TTC549 (cell line): ENCODE data around the gene LASP1NB.

Experiments
- FAIRE-seq: peaks from 2 replicates; lab custom pipeline; 2012; peaks lifted over from hg19 to GRCh38; lab: Jason Lieb, UNC

The LASP1NB gene

GRCh38 chr17:38925263-38925995 lies at the start of gene LASP1NB:
TSS of gene LASP1NB (plus strand) at chr17:38925614.
- FAIRE-seq: no peak

DNA sequence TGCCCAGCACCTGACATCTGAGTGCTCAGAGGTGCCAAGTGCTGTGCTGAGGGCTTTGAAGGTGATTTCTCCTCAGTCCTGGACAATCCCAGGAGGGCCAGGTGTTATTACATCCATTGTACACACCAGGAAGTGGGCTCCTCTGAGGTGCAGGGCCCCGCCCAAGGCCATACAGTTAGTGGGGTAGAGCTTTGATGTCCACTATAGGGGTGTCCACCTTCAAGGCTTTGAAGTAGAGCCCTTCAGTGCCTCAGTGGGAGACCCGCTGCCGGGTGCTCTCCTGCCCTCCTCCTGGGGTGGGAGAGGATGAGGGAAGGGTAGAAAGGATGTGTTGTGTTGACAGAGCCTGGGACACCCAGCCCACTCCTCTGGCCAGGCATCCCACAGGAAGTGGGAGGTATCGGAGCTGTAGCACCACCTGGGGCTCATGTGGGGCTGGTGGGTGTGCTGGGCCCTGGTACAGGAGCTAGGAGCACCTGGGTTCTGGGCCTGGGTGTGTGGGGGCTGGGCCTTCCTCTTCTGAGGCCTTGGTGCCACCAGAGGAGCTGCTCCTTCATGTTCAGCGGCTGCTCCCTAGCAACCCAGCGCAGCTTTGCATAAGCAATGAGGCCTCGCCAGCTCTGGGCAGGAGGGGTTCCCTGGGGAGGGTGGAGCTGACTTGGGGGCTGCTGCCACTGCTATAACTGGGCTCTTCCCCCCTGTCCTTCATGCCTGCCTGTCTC lies 48.1 kb upstream of the LASP1NB start:
- FAIRE-seq: no peak

DNA sequence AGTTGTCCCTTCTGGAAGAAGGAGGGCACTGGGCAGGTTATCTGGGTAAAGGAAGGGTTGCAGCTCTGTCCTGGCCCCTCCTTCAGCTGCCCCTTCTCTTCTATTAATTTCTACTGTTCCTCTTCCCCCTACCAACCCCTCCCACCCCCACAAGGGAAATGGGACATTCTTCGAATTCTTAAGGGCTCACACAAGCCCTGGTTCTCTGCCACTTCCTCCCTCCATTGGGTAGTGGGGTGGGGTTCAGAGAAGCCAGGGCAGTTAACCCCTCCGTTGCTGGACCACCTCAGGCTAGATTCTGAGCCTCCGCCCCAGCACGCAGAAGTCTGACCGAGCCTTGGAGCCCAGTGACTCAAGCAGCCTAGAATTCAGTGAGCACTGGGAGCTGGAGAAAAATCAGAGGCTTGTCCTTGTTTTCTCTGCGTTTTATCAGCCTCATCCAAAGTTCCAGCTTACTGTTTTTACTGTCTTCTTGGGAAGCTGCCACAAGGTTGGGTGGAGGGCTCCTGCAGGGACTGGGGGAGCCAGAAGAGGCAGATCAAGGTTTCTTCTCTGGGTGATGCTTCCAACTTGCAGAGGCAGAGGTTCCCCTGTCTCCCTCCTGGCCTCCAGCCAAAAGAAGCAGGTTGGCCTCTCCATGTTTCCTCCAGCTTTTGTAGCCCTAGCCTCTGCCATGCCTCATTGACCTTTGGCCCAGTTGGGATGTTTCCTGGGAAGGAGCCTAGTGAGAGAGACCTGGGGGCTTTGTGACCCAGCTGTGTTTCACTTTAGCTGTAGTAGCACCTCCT lies 45.3 kb upstream of the LASP1NB start:
- FAIRE-seq: no peak

DNA sequence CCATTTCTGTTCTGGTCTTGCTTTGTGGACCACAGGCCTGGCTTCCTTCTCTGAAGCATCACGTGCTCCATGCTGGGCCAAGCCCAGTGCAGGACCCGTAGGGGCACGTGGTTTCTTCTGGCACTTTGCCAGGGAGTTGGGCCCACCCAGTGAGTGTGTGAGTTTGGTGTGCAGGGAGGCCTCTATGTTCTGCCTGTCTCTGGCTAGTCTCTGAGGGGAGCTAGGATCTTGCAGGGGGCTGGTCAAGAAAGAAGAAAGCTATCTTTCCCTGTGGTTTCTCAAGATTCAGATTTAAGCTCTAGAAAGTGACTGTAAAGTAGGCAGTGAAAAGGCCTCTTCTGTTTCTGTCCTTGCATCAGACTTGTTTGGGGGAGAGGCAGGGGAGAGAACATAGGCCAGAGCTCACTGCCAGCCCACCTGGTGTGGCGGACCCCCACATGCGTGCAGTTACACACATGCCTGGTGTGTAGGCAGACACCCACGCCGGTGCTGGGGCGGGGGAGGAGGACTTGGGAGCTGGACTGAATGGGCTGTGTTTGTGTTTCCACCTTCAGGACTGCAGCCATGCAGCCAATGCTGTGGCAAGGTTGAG lies 43.7 kb upstream of the LASP1NB start:
- no peak for FAIRE-seq

- no peak for FAIRE-seq
Observed at GRCh38 chr17:38882870-38883269, 42.5 kb upstream of the LASP1NB start.

GRCh38 chr17:38883592-38884526 lies 41.6 kb upstream of the LASP1NB start:
- no peak for FAIRE-seq

- no peak for FAIRE-seq
Observed at GRCh38 chr17:38885044-38885727, 40.2 kb upstream of the LASP1NB start.

DNA sequence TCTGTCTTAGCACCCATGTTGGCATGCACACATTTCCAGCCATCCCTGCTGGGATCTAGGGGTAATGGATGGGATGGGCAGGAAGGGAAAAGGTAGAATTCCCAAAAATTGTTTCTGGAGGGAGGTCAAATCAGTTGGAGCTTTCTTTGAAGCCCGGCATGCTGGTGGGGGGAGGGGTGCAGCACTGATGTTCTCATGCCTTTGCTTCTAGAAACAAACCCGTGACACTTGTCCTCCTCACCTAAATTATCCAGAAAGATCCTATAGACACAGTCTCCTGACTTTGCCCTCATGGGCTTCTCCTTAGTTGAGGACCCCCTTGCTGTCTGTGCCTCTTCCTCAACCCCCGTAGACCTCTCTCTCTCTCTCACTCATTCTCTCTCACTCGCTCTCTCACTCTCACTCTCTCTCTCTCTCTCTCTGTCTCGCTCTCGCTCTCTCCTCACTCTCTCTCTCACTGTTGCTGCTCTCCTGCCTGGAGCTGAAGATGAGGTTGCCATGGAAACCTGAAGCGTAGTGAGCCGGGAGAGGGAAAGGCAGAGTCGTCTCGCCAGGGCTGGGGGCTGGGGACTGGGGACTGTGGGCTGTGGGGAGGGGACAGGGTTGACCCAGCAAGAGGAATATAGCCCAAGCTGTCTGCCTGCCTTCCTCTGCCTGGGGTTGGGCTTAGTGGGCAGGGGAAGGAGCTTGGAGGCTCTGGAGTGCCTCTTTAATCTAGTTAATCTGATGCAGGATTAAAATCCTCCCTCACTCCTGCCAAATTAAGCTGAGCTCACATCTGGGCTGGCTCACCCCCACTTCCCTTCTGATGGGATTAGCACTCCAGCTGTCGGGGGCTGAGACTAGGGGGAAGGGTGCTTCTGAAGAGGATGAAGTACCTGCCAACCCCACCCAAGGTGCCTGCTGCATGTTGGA lies 39.4 kb upstream of the LASP1NB start:
- no peak for FAIRE-seq

DNA sequence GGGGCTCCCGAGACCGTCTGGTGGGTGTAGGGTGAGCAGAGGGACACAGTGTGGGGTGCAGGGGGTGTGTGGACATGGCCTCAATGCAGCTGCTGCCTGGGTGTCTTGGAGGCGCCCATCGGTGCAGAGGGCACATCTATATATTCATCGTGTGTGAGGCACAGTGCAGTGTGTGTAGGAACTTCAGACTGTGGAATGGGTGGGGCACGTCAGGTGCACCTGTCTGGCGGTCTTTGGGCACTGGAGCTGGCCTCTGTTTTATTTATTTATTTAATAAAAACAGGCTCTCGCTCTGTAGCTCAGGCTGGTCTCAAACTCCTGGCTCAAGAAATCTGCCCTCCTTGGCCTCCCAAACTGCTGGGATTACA lies 38.8 kb upstream of the LASP1NB start:
- no peak for FAIRE-seq

- FAIRE-seq: no peak
Observed at GRCh38 chr17:38888842-38889241, 36.6 kb upstream of the LASP1NB start.

DNA sequence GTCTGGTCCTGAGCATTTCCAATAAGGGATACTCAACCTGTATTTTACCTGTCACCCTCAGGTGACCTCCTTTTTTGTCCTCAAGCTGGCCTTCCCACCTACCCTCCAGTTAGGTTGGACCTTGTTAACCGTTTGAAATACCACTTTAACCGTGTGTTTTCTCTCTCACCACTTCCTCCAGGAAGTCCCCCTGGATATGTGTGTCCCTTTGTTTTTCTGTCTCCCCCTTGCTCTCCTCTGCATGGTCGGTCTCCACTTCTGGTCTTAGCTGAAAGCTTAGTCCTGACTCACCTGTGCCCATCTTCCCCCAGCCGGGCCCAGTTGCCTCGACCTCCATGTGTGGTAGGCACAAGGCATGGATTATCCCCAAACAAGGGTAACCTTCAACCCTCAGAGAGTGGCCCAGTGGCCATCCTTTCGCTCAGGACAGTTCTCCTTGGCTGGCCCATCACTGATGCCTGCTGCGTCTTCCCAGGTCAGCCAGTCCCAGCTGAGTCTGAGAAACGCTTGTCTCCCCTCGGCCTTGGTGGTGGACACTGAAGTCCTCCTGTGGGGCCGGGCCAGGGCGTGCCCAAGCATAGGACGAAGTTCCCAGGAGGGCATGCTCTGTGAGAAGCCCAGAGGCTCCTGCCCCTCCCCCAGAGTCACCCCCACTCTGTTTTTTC lies 35.5 kb upstream of the LASP1NB start:
- FAIRE-seq: no peak

DNA sequence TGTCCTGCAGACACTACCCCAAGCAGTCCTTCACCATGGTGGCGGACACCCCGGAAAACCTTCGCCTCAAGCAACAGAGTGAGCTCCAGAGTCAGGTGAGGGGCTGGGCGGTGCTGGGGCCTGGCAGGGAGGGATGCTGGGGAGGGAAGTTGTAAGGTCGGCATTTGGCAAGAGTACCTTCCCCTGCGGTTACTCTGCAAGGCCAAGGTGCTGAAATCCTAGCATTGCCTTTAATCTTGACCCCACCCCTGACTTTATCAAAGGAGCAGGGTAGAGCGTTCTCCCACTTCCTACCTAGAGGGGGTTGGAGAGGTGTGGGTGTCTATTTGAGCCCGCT lies 35.0 kb upstream of the LASP1NB start:
- no peak for FAIRE-seq

DNA sequence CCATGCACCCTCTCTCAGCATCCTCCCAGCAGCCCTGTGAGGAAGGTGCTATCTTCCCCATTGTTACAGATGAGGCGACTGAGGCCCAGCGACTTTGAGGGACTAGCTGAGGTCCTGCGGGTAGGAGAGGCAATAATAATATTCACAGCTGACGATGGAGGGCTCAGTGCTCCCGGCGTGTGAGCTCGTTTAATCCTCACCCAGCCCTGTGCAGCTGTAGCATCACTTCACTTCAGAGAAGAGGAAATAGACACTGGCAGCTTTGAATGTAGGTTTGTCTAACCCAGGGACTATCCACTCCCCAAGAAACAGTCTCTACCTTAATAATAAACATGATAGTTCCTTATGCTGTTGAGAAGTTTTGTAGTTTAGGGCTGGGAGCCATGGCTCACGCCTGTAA lies 34.0 kb upstream of the LASP1NB start:
- no peak for FAIRE-seq

- no peak for FAIRE-seq
Observed at GRCh38 chr17:38892083-38892482, 33.3 kb upstream of the LASP1NB start.

- no peak for FAIRE-seq
Observed at GRCh38 chr17:38892620-38893019, 32.8 kb upstream of the LASP1NB start.

DNA sequence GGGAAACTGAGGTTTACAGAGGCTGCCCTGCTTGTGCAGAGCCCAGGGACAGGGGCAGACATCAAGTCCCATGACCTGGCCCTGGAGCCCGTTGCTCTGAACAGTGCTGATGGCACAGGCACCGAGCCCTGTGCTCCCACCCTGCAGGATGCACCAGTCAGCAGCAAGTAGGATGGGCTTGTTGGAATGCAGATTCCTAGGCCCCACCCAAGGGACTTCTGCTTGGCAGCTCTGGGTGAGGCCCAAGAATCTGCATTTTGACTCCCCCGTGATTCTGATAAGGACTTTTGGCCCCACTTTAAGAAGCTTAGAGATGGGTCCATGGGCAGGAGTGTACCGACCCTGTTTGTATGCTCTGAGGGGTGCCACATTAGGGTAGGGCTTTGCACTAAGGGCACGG lies 32.3 kb upstream of the LASP1NB start:
- FAIRE-seq: no peak

- no peak for FAIRE-seq
Observed at GRCh38 chr17:38893607-38894006, 31.8 kb upstream of the LASP1NB start.

GRCh38 chr17:38894276-38894675 lies 31.1 kb upstream of the LASP1NB start:
- no peak for FAIRE-seq

DNA sequence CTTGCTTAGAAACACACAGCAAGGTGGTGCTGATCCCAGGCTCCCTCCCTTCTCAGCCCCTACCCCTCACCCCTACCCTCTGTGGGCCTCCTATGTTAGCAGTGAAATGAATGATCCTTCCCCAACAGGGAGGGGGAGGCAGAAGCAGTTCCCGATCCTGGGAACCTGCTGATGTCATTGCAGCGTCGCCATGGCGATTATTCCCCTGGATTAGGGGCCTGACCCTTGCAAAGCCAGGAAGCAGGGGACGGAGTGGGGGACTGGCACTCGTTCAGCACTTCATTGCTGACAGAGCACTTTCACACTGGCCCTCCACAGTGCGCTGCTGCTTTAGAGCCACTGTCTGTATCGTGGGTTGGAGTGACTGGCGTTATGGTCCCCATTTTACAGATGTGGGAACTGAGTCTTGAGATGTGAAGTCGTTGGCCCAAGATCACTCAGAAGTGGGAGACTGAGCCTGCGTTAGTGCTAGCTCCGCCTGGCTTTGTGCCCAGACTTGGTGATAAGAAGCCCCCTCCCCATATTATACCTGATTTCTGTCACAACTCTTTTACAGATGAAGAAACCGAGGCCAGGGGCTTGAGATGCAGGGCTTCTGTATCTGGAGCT lies 29.0 kb upstream of the LASP1NB start:
- FAIRE-seq: no peak
